T-cell (primary cell): ENCODE results near the gene GRAMD1A. TPM values are rescaled to one million over a fixed set of nuclear protein-coding genes. Genes with fewer than 3 reads are reported as not detected.

Source experiments
- ATAC-seq, 4 experiments: fragments of 200-7000 bp in 3 of 4; fragments of 150-1000 bp in 1 of 4; cut with Tn5 transposase; replicated peaks in 1 of 4; 1 replicate in 3 of 4; 2 replicates in 1 of 4; pipeline ENCODE4 v1.10.0; 2021; ENCODE audit warnings: moderate library complexity in 3 of 4, mild to moderate bottlenecking in 2 of 4, moderate number of reproducible peaks in 1 of 4
- CTCF ChIA-PET, 2 donors: fragments of 300-600 bp; sonication (Branson Sonifier 250); formaldehyde crosslinking; loops; one replicate each; lab custom pipeline; 2022; ENCODE audit warnings: antibody characterized with exemption in 2 of 2; lab: Charles Lee
- POLR2A ChIA-PET, 2 donors: fragments of 300-600 bp; sonication (Branson Sonifier 250); formaldehyde crosslinking; loops; one replicate each; lab custom pipeline; 2022; ENCODE audit warnings: antibody characterized with exemption in 2 of 2; lab: Charles Lee
- DNase-seq, 35 experiments: peaks; one replicate each; pipeline versions ENCODE4 v3.0.0 to v3.0.0-alpha.2; 2013 to 2023
- H3K27ac ChIP-seq: one replicate; pipeline ENCODE4 v1.5.1; 2013; ENCODE audit warnings: low read length
- H3K27me3 ChIP-seq, 2 experiments: replicated peaks in 1 of 2; 1 replicate in 1 of 2; 2 replicates in 1 of 2; pipeline versions ENCODE4 v1.6.1 to v1.7.0; 2013; ENCODE audit warnings: low read length in 1 of 2, mixed read lengths in 1 of 2; ENCODE audit not compliant: control insufficient read depth in 2 of 2, insufficient read depth in 2 of 2; ENCODE audit errors: extremely low read depth in 1 of 2
- H3K36me3 ChIP-seq, 2 donors: 1 replicate in 1 of 2; 2 replicates in 1 of 2; pipeline versions ENCODE4 v1.6.1 to v1.7.0; 2013; ENCODE audit warnings: low read length in 1 of 2; ENCODE audit not compliant: control insufficient read depth in 2 of 2, insufficient read depth in 1 of 2; ENCODE audit errors: extremely low read depth in 1 of 2
- H3K4me1 ChIP-seq, 2 experiments: 1 replicate in 1 of 2; 2 replicates in 1 of 2; pipeline versions ENCODE4 v1.6.1 to v1.7.0; 2013; ENCODE audit warnings: low read length in 2 of 2, mixed read lengths in 1 of 2; ENCODE audit not compliant: insufficient read depth in 2 of 2, control insufficient read depth in 1 of 2; ENCODE audit errors: extremely low read depth in 1 of 2
- H3K4me3 ChIP-seq, 2 donors: 1 replicate in 1 of 2; 2 replicates in 1 of 2; pipeline versions ENCODE4 v1.5.1 to v1.7.0; 2013; ENCODE audit warnings: mild to moderate bottlenecking in 2 of 2, low read length in 1 of 2, moderate library complexity in 1 of 2; ENCODE audit not compliant: control insufficient read depth in 1 of 2; ENCODE audit errors: extremely low read depth in 1 of 2
- H3K9me3 ChIP-seq: 2 replicates; pipeline ENCODE4 v1.7.0; 2013
- H3K27ac Mint-ChIP-seq, 2 donors: one replicate each; pipeline ENCODE4 v1.8.0; 2020 to 2021; ENCODE audit warnings: mild to moderate bottlenecking in 2 of 2, mixed read lengths in 2 of 2
- H3K27me3 Mint-ChIP-seq, 2 donors: one replicate each; pipeline ENCODE4 v1.8.0; 2021 to 2022; ENCODE audit warnings: mixed read lengths in 2 of 2
- H3K36me3 Mint-ChIP-seq: one replicate; pipeline ENCODE4 v1.8.0; 2021; ENCODE audit warnings: mixed read lengths
- H3K4me1 Mint-ChIP-seq, 3 donors: one replicate each; pipeline ENCODE4 v1.8.0; 2020 to 2022; ENCODE audit warnings: mixed read lengths in 3 of 3, mild to moderate bottlenecking in 1 of 3
- H3K4me3 Mint-ChIP-seq, 3 donors: one replicate each; pipeline ENCODE4 v1.8.0; 2020 to 2022; ENCODE audit warnings: mild to moderate bottlenecking in 3 of 3, mixed read lengths in 3 of 3, moderate library complexity in 3 of 3
- H3K9me3 Mint-ChIP-seq, 3 donors: one replicate each; pipeline ENCODE4 v1.8.0; 2020 to 2022; ENCODE audit warnings: mixed read lengths in 3 of 3
- WGBS: methylation state at CpG from one replicate; pipeline ENCODE4 v1.1.5; 2013; ENCODE audit warnings: missing lambda C conversion rate; ENCODE audit not compliant: insufficient coverage; 5-methylcytosine and 5-hydroxymethylcytosine counted together
- total RNA-seq, 35 experiments: library from RNA in 6 of 35; stranded (reverse) in 6 of 35; fragments of 120-200 nt in 1 of 35; gene quantifications; one replicate each; pipeline versions ENCODE4 v1.2.1 to v1.2.4 and lab custom pipeline; 2013 to 2026

GRAMD1A gene
- total RNA-seq, 5 donors from 2014 or later (not counting 1 experiment from before 2014, with no cell fraction given): 189 to 318 (median 227) TPM

GRCh38 chr19:35055715-35056179 lies 55.6 kb downstream of the GRAMD1A start:
- Mint-ChIP-seq H3K36me3 (no peaks in the 10 kb centered on the region), H3K4me3 (no peak overlapping the region), H3K4me1 (peaks cover 0 to 6% (median 0%) of the 10 kb centered on the region in 3 donors), H3K27ac (no peak overlapping the region), H3K27me3 (peaks cover 2 to 5% of the 10 kb centered on the region in 2 donors), H3K9me3 (no peaks in the 10 kb centered on the region)
- ChIA-PET CTCF (no interaction called here), POLR2A (no interaction called here)
- peaks cover 0 to 24% of the 10 kb centered on the region in 2 experiments for H3K27me3 ChIP-seq
- no peaks in the 10 kb centered on the region for H3K4me1 ChIP-seq
- DNase-seq: peak in 1 of 35 experiments; percentile 32
- H3K36me3 ChIP-seq: no peaks in the 10 kb centered on the region
- WGBS: 42% methylated on average over 3 of the region's 3 CpGs
- H3K4me3 ChIP-seq: no peak overlapping the region
- H3K9me3 ChIP-seq: no peaks in the 10 kb centered on the region
- H3K27ac ChIP-seq: no peak overlapping the region
- peak in 3 of 4 experiments; percentile 45 to 49 (median 46) for ATAC-seq

GRCh38 chr19:35056513-35057063 lies 56.5 kb downstream of the GRAMD1A start:
- Histone ChIP-seq H3K4me3 (no peak overlapping the region), H3K4me1 (no peaks in the 10 kb centered on the region), H3K27ac (no peak overlapping the region), H3K36me3 (no peaks in the 10 kb centered on the region), H3K9me3 (no peaks in the 10 kb centered on the region), H3K27me3 (peaks cover 0 to 24% of the 10 kb centered on the region in 2 experiments)
- Mint-ChIP-seq H3K27me3 (peaks cover 2 to 5% of the 10 kb centered on the region in 2 donors), H3K4me3 (no peak overlapping the region), H3K27ac (no peak overlapping the region), H3K4me1 (peaks cover 0 to 6% (median 0%) of the 10 kb centered on the region in 3 donors), H3K36me3 (no peaks in the 10 kb centered on the region), H3K9me3 (no peaks in the 10 kb centered on the region)
- ATAC-seq (no peak), DNase-seq (no peak)
- 100% methylated on average over 1 of the region's 6 CpGs for WGBS
- ChIA-PET POLR2A (no interaction called here), CTCF (no interaction called here)

DNA sequence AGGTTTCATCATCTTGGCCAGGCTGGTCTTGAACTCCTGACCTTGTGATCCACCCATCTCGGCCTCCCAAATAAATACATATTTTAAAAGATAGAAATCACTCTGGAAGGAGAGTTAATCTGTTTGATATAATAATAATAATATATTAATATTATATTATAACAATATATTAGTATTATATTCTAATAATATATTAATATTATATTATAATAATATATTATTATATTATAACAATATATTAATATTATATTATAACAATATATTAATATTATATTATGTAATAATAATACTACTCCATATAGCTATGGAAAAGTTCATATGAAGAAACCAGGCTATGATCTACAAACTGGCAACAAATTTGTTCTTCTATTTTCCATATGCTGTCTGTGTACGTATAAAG lies 58.2 kb downstream of the GRAMD1A start:
- POLR2A ChIA-PET: interaction anchor here in 1 of 2 donors (0.6 kb wide), 1 partner anchor 53 kb away, joined by 4 read pairs; no protein-coding TSS in a partner anchor
- CTCF ChIA-PET: no interaction called here
- no peak for ATAC-seq

GRCh38 chr19:35059006-35059798 lies 59.1 kb downstream of the GRAMD1A start:
- H3K27ac Mint-ChIP-seq: no peak overlapping the region
- H3K9me3 Mint-ChIP-seq: no peaks in the 10 kb centered on the region
- DNase-seq (no peak), ATAC-seq (no peak)
- Histone ChIP-seq H3K27ac (no peak overlapping the region), H3K4me3 (no peak overlapping the region), H3K9me3 (no peaks in the 10 kb centered on the region), H3K4me1 (no peaks in the 10 kb centered on the region), H3K36me3 (no peaks in the 10 kb centered on the region), H3K27me3 (peaks cover 0 to 23% of the 10 kb centered on the region in 2 experiments)
- H3K36me3 Mint-ChIP-seq: no peaks in the 10 kb centered on the region
- peaks cover 0 to 5% of the 10 kb centered on the region in 2 donors for H3K27me3 Mint-ChIP-seq
- peaks cover 0 to 6% (median 0%) of the 10 kb centered on the region in 3 donors for H3K4me1 Mint-ChIP-seq
- ChIA-PET POLR2A (no interaction called here), CTCF (no interaction called here)
- WGBS: 95% methylated on average over 20 of the region's 26 CpGs
- no peak overlapping the region for H3K4me3 Mint-ChIP-seq

More for the DNA sequence above, 58.2 kb downstream of the GRAMD1A start:
- Mint-ChIP-seq H3K4me1 (peaks cover 0 to 6% (median 0%) of the 10 kb centered on the region in 3 donors), H3K4me3 (no peak overlapping the region), H3K9me3 (no peaks in the 10 kb centered on the region), H3K27me3 (peaks cover 0 to 5% of the 10 kb centered on the region in 2 donors), H3K27ac (no peak overlapping the region), H3K36me3 (no peaks in the 10 kb centered on the region)
- H3K27me3 ChIP-seq: peaks cover 0 to 21% of the 10 kb centered on the region in 2 experiments
- no peaks in the 10 kb centered on the region for H3K9me3 ChIP-seq
- no peaks in the 10 kb centered on the region for H3K4me1 ChIP-seq
- DNase-seq: no peak
- no CpG with 5 or more reads among the region's 2 CpGs for WGBS
- no peaks in the 10 kb centered on the region for H3K36me3 ChIP-seq
- no peak overlapping the region for H3K4me3 ChIP-seq
- H3K27ac ChIP-seq: no peak overlapping the region

- POLR2A ChIA-PET: no interaction called here
Observed at GRCh38 chr19:35059799-35060091, 59.6 kb downstream of the GRAMD1A start.

GRCh38 chr19:35060160-35060855 lies 60.2 kb downstream of the GRAMD1A start:
- WGBS: 83% methylated on average over 16 of the region's 29 CpGs
- no peak for DNase-seq
- ATAC-seq: no peak
- ChIA-PET CTCF (no interaction called here), POLR2A (no interaction called here)
- no peak overlapping the region for H3K27ac ChIP-seq
- H3K9me3 Mint-ChIP-seq: no peaks in the 10 kb centered on the region
- peaks cover 0 to 5% of the 10 kb centered on the region in 2 donors for H3K27me3 Mint-ChIP-seq
- peaks cover 0 to 6% (median 0%) of the 10 kb centered on the region in 3 donors for H3K4me1 Mint-ChIP-seq
- H3K4me1 ChIP-seq: no peaks in the 10 kb centered on the region
- H3K36me3 ChIP-seq: no peaks in the 10 kb centered on the region
- peaks cover 0 to 19% of the 10 kb centered on the region in 2 experiments for H3K27me3 ChIP-seq
- H3K27ac Mint-ChIP-seq: no peak overlapping the region
- H3K36me3 Mint-ChIP-seq: no peaks in the 10 kb centered on the region
- no peak overlapping the region for H3K4me3 Mint-ChIP-seq
- no peak overlapping the region for H3K4me3 ChIP-seq
- no peaks in the 10 kb centered on the region for H3K9me3 ChIP-seq

More at GRCh38 chr19:35059799-35060091, 59.6 kb downstream of the GRAMD1A start:
- H3K27me3 ChIP-seq: peaks cover 0 to 18% of the 10 kb centered on the region in 2 experiments
- Mint-ChIP-seq H3K9me3 (no peaks in the 10 kb centered on the region), H3K4me1 (peaks cover 0 to 6% (median 0%) of the 10 kb centered on the region in 3 donors), H3K27me3 (peaks cover 0 to 5% of the 10 kb centered on the region in 2 donors), H3K4me3 (no peak overlapping the region), H3K27ac (no peak overlapping the region), H3K36me3 (no peaks in the 10 kb centered on the region)
- CTCF ChIA-PET: no interaction called here
- no peaks in the 10 kb centered on the region for H3K36me3 ChIP-seq
- H3K27ac ChIP-seq: no peak overlapping the region
- H3K9me3 ChIP-seq: no peaks in the 10 kb centered on the region
- H3K4me1 ChIP-seq: no peaks in the 10 kb centered on the region
- no peak for DNase-seq
- H3K4me3 ChIP-seq: no peak overlapping the region
- no peak for ATAC-seq
- WGBS: 85% methylated on average over 9 of the region's 15 CpGs
